Esophagus squamous epithelium (tissue), 5 donors: ENCODE results near the gene EPAS1. TPM values are rescaled to one million over a fixed set of nuclear protein-coding genes. Genes with fewer than 3 reads are reported as not detected.

Experiments
- DNase-seq: peaks from one replicate; lab custom pipeline; 2025; lab: John Stamatoyannopoulos, UW
- H3K27ac ChIP-seq, 4 donors: fragments of 200-600 bp; sonication (generic); one replicate each; pipeline ENCODE4 v1.5.1; 2016 to 2019; ENCODE audit warnings: mild to moderate bottlenecking in 1 of 4
- H3K27me3 ChIP-seq, 4 donors: fragments of 200-600 bp; sonication (generic); 1 replicate in 3 of 4; 2 replicates in 1 of 4; pipeline versions ENCODE4 v1.5.1 to v1.6.0; 2017 to 2021; ENCODE audit warnings: antibody characterized with exemption in 1 of 4
- H3K36me3 ChIP-seq, 3 donors: fragments of 200-600 bp; sonication (generic); one replicate each; pipeline ENCODE4 v1.5.1; 2016 to 2019
- H3K4me1 ChIP-seq, 3 donors: fragments of 200-600 bp; sonication (generic); one replicate each; pipeline ENCODE4 v1.5.1; 2017 to 2019
- H3K4me3 ChIP-seq, 4 donors: fragments of 200-600 bp; sonication (generic); 1 replicate in 3 of 4; 2 replicates in 1 of 4; pipeline ENCODE4 v1.5.1; 2016 to 2019; ENCODE audit warnings: mild to moderate bottlenecking in 2 of 4, moderate library complexity in 1 of 4
- H3K9me3 ChIP-seq, 3 donors: fragments of 200-600 bp; sonication (generic); one replicate each; pipeline ENCODE4 v1.5.1; 2016 to 2019
- POLR2A ChIP-seq, 4 donors: fragments of 450-650 bp; IDR thresholded peaks; one replicate each; pipeline ENCODE4 v1.6.1; 2017; ENCODE audit warnings: antibody characterized with exemption in 4 of 4, mild to moderate bottlenecking in 4 of 4, moderate library complexity in 3 of 4
- WGBS, 2 donors: methylation state at CpG; one replicate each; pipeline ENCODE4 v1.1.5; 2018; 5-methylcytosine and 5-hydroxymethylcytosine counted together
- intact Hi-C: fragments of 100-400 bp; cut with DNase I; formaldehyde crosslinking; loops from one replicate; pipeline ENCODE4 v1.15.0; 2022
- total RNA-seq, 4 donors: library from RNA; depleted of rRNA; stranded (reverse); fragments of >200 nt; gene quantifications; one replicate each; pipeline ENCODE4 v1.1.0, GENCODE V29; 2016
- TF ChIP-seq, protein P1 (sequence below), 6 experiments: fragments of 450-650 bp in 4 of 6; fragments of 200-600 bp in 2 of 6; sonication (generic) in 2 of 6; IDR thresholded peaks; one replicate each; pipeline ENCODE4 v1.5.1; 2016 to 2019; ENCODE audit warnings: antibody characterized with exemption in 6 of 6, mild to moderate bottlenecking in 4 of 6, moderate library complexity in 4 of 6
- donor health status: DM: yes; HTN: yes; CAD: no.

EPAS1 gene
- total RNA-seq, 4 donors from 2014 or later: 86.7 to 151 (median 105) TPM

DNA sequence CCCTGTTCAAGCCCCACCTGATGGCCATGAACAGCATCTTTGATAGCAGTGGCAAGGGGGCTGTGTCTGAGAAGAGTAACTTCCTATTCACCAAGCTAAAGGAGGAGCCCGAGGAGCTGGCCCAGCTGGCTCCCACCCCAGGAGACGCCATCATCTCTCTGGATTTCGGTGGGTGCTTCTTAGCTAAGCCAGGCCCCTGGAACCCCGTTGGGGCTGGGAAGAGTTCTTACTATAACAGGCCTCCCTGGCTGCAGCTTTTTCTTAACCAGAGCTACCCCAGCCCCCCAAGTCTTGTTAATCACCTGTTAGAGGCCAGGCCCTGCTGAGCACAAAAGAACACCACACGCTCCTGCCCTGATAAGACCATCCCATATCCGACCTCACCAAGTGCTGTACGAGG, 79.4 kb downstream of the EPAS1 start:
- peaks cover 23 to 100% (median 44%) of the 10 kb centered on the region in 3 donors for H3K36me3 ChIP-seq
- no peaks in the 10 kb centered on the region for H3K27me3 ChIP-seq
- intact Hi-C loops: no loop called here
- DNase-seq: no peak
- 64 to 94% methylated on average over 3 to 6 of the region's 7 CpGs for WGBS, 2 donors
- no peak overlapping the region for H3K4me3 ChIP-seq
- H3K27ac ChIP-seq: peak overlapping the region in 3 of 4 donors; percentile 61 to 85 (median 74)
- TF ChIP-seq POLR2A (IDR thresholded peaks at IDR 0.05): no peak
- TF ChIP-seq, protein P1, sequence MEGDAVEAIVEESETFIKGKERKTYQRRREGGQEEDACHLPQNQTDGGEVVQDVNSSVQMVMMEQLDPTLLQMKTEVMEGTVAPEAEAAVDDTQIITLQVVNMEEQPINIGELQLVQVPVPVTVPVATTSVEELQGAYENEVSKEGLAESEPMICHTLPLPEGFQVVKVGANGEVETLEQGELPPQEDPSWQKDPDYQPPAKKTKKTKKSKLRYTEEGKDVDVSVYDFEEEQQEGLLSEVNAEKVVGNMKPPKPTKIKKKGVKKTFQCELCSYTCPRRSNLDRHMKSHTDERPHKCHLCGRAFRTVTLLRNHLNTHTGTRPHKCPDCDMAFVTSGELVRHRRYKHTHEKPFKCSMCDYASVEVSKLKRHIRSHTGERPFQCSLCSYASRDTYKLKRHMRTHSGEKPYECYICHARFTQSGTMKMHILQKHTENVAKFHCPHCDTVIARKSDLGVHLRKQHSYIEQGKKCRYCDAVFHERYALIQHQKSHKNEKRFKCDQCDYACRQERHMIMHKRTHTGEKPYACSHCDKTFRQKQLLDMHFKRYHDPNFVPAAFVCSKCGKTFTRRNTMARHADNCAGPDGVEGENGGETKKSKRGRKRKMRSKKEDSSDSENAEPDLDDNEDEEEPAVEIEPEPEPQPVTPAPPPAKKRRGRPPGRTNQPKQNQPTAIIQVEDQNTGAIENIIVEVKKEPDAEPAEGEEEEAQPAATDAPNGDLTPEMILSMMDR (IDR thresholded peaks at IDR 0.05): no peak
- peaks cover 21 to 54% (median 34%) of the 10 kb centered on the region in 3 donors for H3K4me1 ChIP-seq
- H3K9me3 ChIP-seq: no peaks in the 10 kb centered on the region

DNA sequence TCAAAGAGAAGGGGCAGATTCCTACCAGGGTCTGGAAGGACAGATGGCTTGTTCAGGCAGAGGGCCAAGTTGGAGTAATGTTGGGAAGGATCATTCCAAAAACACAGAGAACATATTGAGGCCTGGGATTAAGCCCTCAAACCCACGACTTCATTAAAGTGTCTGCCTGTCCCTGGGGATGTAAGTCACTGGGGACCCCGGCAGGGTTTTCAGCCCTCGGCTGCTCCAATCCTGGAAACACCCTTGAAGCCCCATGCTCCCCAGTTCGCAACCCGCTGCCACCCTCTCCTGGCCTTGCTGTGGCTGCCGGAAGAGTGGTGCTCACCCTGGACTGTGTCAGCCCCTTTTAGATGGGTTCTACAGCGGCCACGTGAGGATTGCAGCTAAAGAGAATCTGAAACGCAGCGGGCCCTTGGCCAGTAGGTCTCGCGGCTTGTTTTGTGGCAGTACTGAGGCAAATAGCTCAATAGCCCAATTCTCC, 79.9 kb downstream of the EPAS1 start:
- Histone ChIP-seq H3K4me1 (peaks cover 25 to 54% (median 34%) of the 10 kb centered on the region in 3 donors), H3K9me3 (no peaks in the 10 kb centered on the region), H3K27me3 (no peaks in the 10 kb centered on the region), H3K4me3 (no peak overlapping the region), H3K27ac (peak overlapping the region in 3 of 4 donors; percentile 61 to 85 (median 74)), H3K36me3 (peaks cover 28 to 100% (median 49%) of the 10 kb centered on the region in 3 donors)
- intact Hi-C loops: no loop called here
- WGBS, 2 donors: 63 to 83% methylated on average over 5 to 11 of the region's 12 CpGs
- no peak for TF ChIP-seq POLR2A (IDR thresholded peaks at IDR 0.05)
- TF ChIP-seq, protein P1 (IDR thresholded peaks at IDR 0.05): peak in 1 of 6 experiments; percentile 7
- no peak for DNase-seq

DNA sequence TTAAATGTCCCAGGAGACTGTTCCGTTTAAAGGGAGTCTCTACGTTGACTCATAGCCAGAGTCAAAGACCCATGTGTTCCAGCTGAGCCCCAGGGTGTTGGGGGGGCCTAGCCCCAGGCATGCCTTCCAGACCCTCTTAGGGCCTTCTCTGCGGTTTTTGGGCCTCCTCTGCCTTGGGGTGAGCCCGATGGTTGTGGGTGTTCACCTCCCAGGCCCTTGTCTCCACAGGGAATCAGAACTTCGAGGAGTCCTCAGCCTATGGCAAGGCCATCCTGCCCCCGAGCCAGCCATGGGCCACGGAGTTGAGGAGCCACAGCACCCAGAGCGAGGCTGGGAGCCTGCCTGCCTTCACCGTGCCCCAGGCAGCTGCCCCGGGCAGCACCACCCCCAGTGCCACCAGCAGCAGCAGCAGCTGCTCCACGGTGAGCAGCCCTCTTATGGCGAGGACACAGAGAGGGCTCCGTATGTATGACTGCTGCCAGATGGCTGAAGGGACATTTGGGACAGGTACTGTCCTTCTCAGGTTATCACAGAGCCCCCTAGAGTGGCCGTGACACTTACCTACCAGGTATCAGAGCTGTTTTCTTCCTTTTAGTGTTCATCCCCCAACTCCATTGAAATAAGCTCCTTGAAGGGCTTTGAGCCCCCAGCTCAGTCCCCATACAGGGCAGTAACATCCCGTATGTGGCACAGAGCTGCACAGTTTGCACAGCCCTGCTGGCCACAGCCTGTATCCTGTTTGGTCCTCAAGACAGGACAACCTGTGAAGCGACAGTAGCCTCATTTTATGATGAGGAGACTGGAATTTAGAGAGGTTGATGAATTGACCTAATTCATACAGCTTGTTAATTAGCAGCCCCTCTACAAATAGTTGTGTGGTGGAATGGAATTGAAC, 80.7 kb downstream of the EPAS1 start:
- no peak overlapping the region for H3K4me3 ChIP-seq
- H3K27me3 ChIP-seq: no peaks in the 10 kb centered on the region
- DNase-seq: no peak
- 76 to 90% methylated on average over 4 to 6 of the region's 16 CpGs for WGBS, 2 donors
- TF ChIP-seq, protein P1 (IDR thresholded peaks at IDR 0.05): no peak
- TF ChIP-seq POLR2A (IDR thresholded peaks at IDR 0.05): no peak
- intact Hi-C loops: no loop called here
- H3K4me1 ChIP-seq: peaks cover 25 to 54% (median 34%) of the 10 kb centered on the region in 3 donors
- peaks cover 36 to 100% (median 52%) of the 10 kb centered on the region in 3 donors for H3K36me3 ChIP-seq
- no peaks in the 10 kb centered on the region for H3K9me3 ChIP-seq
- H3K27ac ChIP-seq: peak overlapping the region in 3 of 4 donors; percentile 61 to 85 (median 74)

DNA sequence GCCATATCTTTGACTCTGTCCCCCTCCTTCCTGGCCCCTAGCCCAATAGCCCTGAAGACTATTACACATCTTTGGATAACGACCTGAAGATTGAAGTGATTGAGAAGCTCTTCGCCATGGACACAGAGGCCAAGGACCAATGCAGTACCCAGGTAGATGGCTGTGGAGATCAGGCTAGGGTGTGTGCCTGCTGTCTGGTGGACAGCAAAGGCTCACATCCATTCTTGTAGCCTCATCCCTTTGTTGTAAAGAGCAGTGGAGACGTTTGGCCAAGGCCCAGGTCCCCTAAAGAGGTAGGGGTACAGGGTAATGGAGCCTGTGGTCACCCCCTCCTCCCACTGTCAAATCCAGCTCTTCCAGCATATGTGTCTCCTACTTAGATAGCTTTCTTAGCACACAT, 81.4 kb downstream of the EPAS1 start:
- no peaks in the 10 kb centered on the region for H3K27me3 ChIP-seq
- peaks cover 25 to 54% (median 34%) of the 10 kb centered on the region in 3 donors for H3K4me1 ChIP-seq
- H3K4me3 ChIP-seq: no peak overlapping the region
- TF ChIP-seq, protein P1 (IDR thresholded peaks at IDR 0.05): no peak
- no peak for TF ChIP-seq POLR2A (IDR thresholded peaks at IDR 0.05)
- 45 to 59% methylated on average over 3 of the region's 3 CpGs for WGBS, 2 donors
- H3K9me3 ChIP-seq: no peaks in the 10 kb centered on the region
- no peak for DNase-seq
- intact Hi-C loops: no loop called here
- H3K27ac ChIP-seq: peak overlapping the region in 3 of 4 donors; percentile 61 to 85 (median 74)
- peaks cover 37 to 100% (median 53%) of the 10 kb centered on the region in 3 donors for H3K36me3 ChIP-seq
